ACC112 (cell line): ENCODE results near the gene RIPOR2.
A peak's percentile ranks its signal among the peaks of the same experiment; 100 is the strongest.

Source experiments
- H2AFZ ChIP-seq: fragments of 200-600 bp; sonication (generic); one replicate; pipeline ENCODE4 v1.6.0; 2017; ENCODE audit warnings: antibody characterized with exemption, low read length; ENCODE audit not compliant: unreplicated experiment
- H3K27ac ChIP-seq: fragments of 200-600 bp; sonication (generic); 2 replicates; pipeline ENCODE4 v1.5.1; 2014; ENCODE audit warnings: low read depth, mild to moderate bottlenecking, antibody characterized with exemption, low read length, moderate library complexity
- H3K27me3 ChIP-seq: fragments of 200-600 bp; sonication (generic); 2 replicates; pipeline ENCODE4 v1.6.1; 2014; ENCODE audit warnings: mild to moderate bottlenecking, antibody characterized with exemption, low read length, moderate library complexity, mixed read lengths; ENCODE audit not compliant: insufficient read depth
- H3K36me3 ChIP-seq: fragments of 200-600 bp; sonication (generic); 2 replicates; pipeline ENCODE4 v1.6.1; 2016; ENCODE audit warnings: mild to moderate bottlenecking, antibody characterized with exemption, low read length, moderate library complexity, mixed read lengths; ENCODE audit not compliant: insufficient read depth
- H3K4me1 ChIP-seq: fragments of 200-600 bp; sonication (generic); one replicate; pipeline ENCODE4 v1.6.1; 2016; ENCODE audit warnings: low read length, mixed read lengths; ENCODE audit not compliant: insufficient read depth, unreplicated experiment, control insufficient read depth
- H3K4me3 ChIP-seq: fragments of 200-600 bp; sonication (generic); 2 replicates; pipeline ENCODE4 v1.5.1; 2014; ENCODE audit warnings: mild to moderate bottlenecking, low read depth, low read length
- H3K79me2 ChIP-seq: fragments of 200-600 bp; sonication (generic); one replicate; pipeline ENCODE4 v1.6.0; 2016; ENCODE audit warnings: low read length; ENCODE audit not compliant: control insufficient read depth, unreplicated experiment, insufficient read depth

RIPOR2 gene

GRCh38 chr6:24859608-24860200, 76.1 kb downstream of the RIPOR2 start:
- no peaks in the 10 kb centered on the region for H3K79me2 ChIP-seq
- no peaks in the 10 kb centered on the region for H3K36me3 ChIP-seq
- peaks cover 20% of the 10 kb centered on the region for H3K4me1 ChIP-seq
- no peak overlapping the region for H3K27ac ChIP-seq
- no peaks in the 10 kb centered on the region for H3K27me3 ChIP-seq
- H2AFZ ChIP-seq: no peak overlapping the region
- H3K4me3 ChIP-seq: no peak overlapping the region

DNA sequence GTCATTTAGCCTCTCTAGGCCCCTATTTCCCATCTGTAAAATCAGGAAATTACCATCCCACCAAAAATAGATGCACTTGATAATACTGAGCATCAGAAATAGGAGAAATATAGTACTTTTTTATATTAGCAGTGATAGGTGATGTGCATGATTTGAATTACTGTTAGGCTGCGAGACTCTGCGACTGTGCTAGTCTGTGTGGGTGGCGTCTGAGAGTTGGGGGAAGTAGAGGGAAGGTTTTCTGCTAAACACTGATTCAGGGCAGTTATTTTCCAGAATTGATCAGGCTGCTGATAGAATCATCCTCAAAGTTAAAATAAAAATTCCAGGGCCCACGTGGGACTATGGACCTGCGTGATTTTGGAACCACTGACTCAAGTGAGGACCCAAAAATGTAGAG, 76.6 kb downstream of the RIPOR2 start:
- Histone ChIP-seq H3K4me1 (peaks cover 20% of the 10 kb centered on the region), H2AFZ (no peak overlapping the region), H3K79me2 (no peaks in the 10 kb centered on the region), H3K27me3 (no peaks in the 10 kb centered on the region), H3K4me3 (no peak overlapping the region), H3K36me3 (no peaks in the 10 kb centered on the region), H3K27ac (no peak overlapping the region)

- peak overlapping the region; percentile 16 for H2AFZ ChIP-seq
- H3K4me1 ChIP-seq: peaks cover 20% of the 10 kb centered on the region
- no peaks in the 10 kb centered on the region for H3K27me3 ChIP-seq
- H3K4me3 ChIP-seq: no peak overlapping the region
- 0 out of 2 replicates have a peak overlapping the region, but pooled peaks have one; percentile 0 for H3K27ac ChIP-seq
- H3K36me3 ChIP-seq: no peaks in the 10 kb centered on the region
- H3K79me2 ChIP-seq: no peaks in the 10 kb centered on the region
Observed at GRCh38 chr6:24858177-24858653, 77.5 kb downstream of the RIPOR2 start.

- Histone ChIP-seq H3K36me3 (no peaks in the 10 kb centered on the region), H2AFZ (no peak overlapping the region), H3K27ac (no peak overlapping the region), H3K27me3 (no peaks in the 10 kb centered on the region), H3K4me3 (no peak overlapping the region), H3K79me2 (no peaks in the 10 kb centered on the region), H3K4me1 (peaks cover 20% of the 10 kb centered on the region)
Observed at GRCh38 chr6:24856901-24857670, 78.7 kb downstream of the RIPOR2 start.

DNA sequence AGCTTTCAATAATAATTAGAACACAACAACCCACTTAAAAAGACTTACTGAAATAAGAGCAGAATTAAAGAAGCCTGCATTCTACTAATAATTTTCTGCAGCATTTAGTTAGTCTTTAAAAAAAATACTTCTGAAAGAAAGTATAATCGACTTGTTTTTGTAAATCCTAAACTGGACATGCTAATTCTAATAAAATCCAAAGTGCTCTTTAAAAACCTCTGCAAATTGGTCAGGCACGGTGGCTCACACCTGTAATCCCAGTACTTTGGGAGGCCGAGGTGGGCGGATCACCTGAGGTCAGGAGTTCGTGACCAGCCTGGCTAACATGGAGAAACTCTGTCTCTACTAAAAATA, 79.5 kb downstream of the RIPOR2 start:
- no peak overlapping the region for H3K27ac ChIP-seq
- no peak overlapping the region for H3K4me3 ChIP-seq
- no peak overlapping the region for H2AFZ ChIP-seq
- H3K79me2 ChIP-seq: no peaks in the 10 kb centered on the region
- H3K4me1 ChIP-seq: peaks cover 20% of the 10 kb centered on the region
- H3K27me3 ChIP-seq: no peaks in the 10 kb centered on the region
- H3K36me3 ChIP-seq: no peaks in the 10 kb centered on the region

GRCh38 chr6:24855395-24856245, 80.1 kb downstream of the RIPOR2 start:
- Histone ChIP-seq H3K27me3 (no peaks in the 10 kb centered on the region), H2AFZ (peak overlapping the region; percentile 70), H3K4me3 (peak overlapping the region; percentile 53), H3K36me3 (no peaks in the 10 kb centered on the region), H3K27ac (no peak overlapping the region), H3K79me2 (no peaks in the 10 kb centered on the region), H3K4me1 (peaks cover 20% of the 10 kb centered on the region)

DNA sequence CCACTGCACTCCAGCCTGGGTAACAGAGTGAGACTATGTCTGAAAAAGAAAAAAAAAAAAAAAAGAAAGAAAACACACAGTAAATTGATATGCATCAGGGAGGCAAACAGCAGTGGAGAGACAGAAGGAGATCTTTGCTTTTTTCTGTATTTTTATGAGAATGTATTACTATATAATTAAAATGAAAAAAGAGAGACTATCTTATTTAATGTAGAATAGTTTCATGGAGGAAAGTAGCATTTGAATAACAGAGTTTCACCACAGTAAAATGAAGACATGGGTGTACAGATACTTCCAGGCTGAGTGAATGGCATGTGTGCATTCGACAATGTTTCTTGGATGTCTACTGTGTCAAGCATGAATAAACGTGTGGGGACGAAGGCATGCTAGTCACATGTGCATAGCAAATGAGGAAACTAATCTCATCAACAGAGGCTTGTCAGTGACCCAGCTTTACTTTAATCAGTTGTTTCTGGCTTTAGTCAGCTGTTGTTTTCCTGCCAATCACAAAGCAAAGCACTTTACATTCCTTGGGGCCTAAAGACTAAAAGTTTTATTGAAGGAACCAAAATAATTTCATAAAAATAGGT, 81.6 kb downstream of the RIPOR2 start:
- no peaks in the 10 kb centered on the region for H3K36me3 ChIP-seq
- no peak overlapping the region for H2AFZ ChIP-seq
- H3K4me1 ChIP-seq: peaks cover 20% of the 10 kb centered on the region
- H3K4me3 ChIP-seq: no peak overlapping the region
- H3K79me2 ChIP-seq: no peaks in the 10 kb centered on the region
- no peaks in the 10 kb centered on the region for H3K27me3 ChIP-seq
- no peak overlapping the region for H3K27ac ChIP-seq

DNA sequence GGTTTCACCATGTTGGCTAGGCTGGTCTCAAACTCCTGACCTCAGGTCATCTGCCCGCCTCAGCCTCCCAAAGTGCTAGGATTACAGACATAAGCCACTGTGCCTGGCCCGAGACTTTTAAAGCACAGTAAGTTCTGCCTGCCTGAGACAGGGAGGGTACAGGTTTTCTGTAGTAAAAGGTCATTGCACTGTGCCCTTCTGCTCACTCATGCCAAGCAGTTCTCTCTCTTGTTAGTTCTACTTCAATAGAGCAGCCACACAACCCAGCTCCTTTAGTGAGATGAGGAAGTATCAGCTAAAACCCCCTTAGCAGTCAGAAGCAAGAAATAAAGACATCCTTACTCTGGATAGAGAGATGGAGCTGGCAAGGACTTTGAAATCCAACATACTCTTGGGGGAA, 84.7 kb downstream of the RIPOR2 start:
- Histone ChIP-seq H3K27ac (no peak overlapping the region), H3K27me3 (no peaks in the 10 kb centered on the region), H3K4me1 (peaks cover 6% of the 10 kb centered on the region), H3K79me2 (no peaks in the 10 kb centered on the region), H3K36me3 (no peaks in the 10 kb centered on the region), H3K4me3 (no peak overlapping the region), H2AFZ (no peak overlapping the region)

DNA sequence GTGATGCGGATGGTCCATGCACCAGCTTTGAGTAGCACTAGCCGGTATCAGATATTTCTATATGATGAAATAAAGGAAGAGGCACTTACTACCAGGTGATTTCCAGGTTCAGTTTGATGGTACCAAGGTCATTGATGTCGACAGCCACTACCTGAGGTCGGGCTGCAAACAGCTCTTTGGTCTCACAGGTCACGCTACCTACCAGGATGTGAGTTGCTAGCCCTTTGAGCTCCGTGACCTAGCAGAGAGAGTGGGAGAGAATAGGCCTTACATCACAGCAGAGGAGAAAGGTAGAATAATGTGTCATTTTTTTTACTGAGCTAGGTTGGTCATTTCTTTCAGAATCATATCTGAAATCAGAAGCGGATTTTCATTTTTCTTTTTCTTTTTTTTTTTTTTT, 86.0 kb downstream of the RIPOR2 start:
- Histone ChIP-seq H3K36me3 (no peaks in the 10 kb centered on the region), H3K79me2 (no peaks in the 10 kb centered on the region), H3K27me3 (no peaks in the 10 kb centered on the region), H3K27ac (no peak overlapping the region), H3K4me3 (no peak overlapping the region), H3K4me1 (no peaks in the 10 kb centered on the region), H2AFZ (no peak overlapping the region)

GRCh38 chr6:24848461-24848860, 87.3 kb downstream of the RIPOR2 start:
- Histone ChIP-seq H3K36me3 (no peaks in the 10 kb centered on the region), H2AFZ (no peak overlapping the region), H3K79me2 (no peaks in the 10 kb centered on the region), H3K4me3 (no peak overlapping the region), H3K27me3 (no peaks in the 10 kb centered on the region), H3K27ac (no peak overlapping the region), H3K4me1 (no peaks in the 10 kb centered on the region)
